Large intestine (tissue), 3 donors: Measurements from ENCODE around the gene TBX1. TPM values are rescaled to one million over a fixed set of nuclear protein-coding genes. Genes with fewer than 3 reads are reported as not detected.

Experiments used
- DNase-seq, 2 donors: peaks; one replicate each; pipeline versions ENCODE4 v3.0.0 to v3.0.0-alpha.2; 2013
- H3K27ac ChIP-seq: one replicate; pipeline ENCODE4 v1.5.1; 2013; ENCODE audit warnings: low read length
- H3K27me3 ChIP-seq: 2 replicates; pipeline ENCODE4 v1.6.1; 2013; ENCODE audit warnings: low read length; ENCODE audit not compliant: control insufficient read depth, insufficient read depth
- H3K36me3 ChIP-seq: 2 replicates; pipeline ENCODE4 v1.6.1; 2013; ENCODE audit warnings: low read length; ENCODE audit not compliant: control insufficient read depth, insufficient read depth
- H3K4me1 ChIP-seq: one replicate; pipeline ENCODE4 v1.6.1; 2013; ENCODE audit warnings: low read length; ENCODE audit not compliant: control insufficient read depth, insufficient read depth
- H3K4me3 ChIP-seq: one replicate; pipeline ENCODE4 v1.5.1; 2013; ENCODE audit warnings: low read length
- H3K9me3 ChIP-seq: one replicate; pipeline ENCODE4 v1.6.1; 2013; ENCODE audit warnings: mild to moderate bottlenecking, low read depth, low read length, moderate library complexity; ENCODE audit not compliant: control insufficient read depth
- WGBS: methylation state at CpG from one replicate; pipeline ENCODE4 v1.1.5; 2013; ENCODE audit warnings: low lambda C conversion rate; ENCODE audit not compliant: insufficient coverage; 5-methylcytosine and 5-hydroxymethylcytosine counted together
- polyA plus RNA-seq: library from polyadenylated mRNA; unstranded; fragments of 120-200 nt; gene quantifications from one replicate; pipeline ENCODE4 v1.2.1, GENCODE V29; 2013

The TBX1 gene
- polyA plus RNA-seq, 1 donor: 2.4 TPM

DNA sequence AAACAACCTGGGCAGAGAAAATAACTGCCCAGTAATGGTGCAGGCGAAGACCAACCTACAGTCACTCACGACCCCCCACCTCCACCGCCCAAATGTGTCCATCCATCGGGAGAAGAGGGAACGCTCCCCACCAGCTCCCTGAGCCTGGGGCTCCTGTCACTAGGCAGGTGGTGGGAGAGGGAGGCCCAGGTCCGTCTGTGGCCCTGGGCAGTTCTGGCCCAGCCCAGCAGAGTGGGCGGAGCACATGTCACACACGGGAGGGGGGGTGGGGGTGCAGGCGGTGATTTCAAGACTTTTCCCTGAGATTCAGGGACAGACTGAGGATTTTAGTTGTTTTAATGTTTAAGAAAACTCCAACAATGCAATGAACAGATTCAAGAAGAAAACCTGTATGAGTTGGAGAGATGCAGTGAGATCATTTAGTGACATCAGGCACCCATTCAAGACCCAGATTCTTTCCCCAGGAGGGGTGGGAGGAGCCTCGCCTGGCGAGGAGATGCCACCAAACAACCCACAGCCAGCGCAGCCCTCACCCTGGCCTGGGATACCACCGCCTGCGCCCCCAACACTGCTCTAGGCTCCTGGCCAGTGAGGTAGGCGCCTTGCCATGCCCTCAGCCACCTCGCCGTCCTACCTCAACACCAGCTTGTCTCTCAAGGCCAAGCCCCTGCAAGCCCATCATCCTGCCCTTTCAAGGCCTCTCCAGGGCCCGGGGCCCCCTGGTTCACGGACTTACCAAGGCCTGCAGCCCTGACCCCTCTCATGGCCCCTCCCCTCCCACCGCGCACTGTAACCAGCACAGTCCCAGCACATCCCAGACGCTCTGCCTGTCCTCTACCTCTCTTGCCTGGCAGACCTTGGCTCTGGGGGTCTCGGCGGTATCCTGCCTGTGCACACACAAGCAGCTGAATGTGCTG lies 36.8 kb downstream of the TBX1 start:
- no peak for DNase-seq
- Histone ChIP-seq H3K27me3 (no peaks in the 10 kb centered on the region), H3K9me3 (no peaks in the 10 kb centered on the region), H3K27ac (no peak overlapping the region), H3K4me1 (no peaks in the 10 kb centered on the region), H3K36me3 (no peaks in the 10 kb centered on the region), H3K4me3 (no peak overlapping the region)
- 80% methylated on average over 2 of the region's 24 CpGs for WGBS

DNA sequence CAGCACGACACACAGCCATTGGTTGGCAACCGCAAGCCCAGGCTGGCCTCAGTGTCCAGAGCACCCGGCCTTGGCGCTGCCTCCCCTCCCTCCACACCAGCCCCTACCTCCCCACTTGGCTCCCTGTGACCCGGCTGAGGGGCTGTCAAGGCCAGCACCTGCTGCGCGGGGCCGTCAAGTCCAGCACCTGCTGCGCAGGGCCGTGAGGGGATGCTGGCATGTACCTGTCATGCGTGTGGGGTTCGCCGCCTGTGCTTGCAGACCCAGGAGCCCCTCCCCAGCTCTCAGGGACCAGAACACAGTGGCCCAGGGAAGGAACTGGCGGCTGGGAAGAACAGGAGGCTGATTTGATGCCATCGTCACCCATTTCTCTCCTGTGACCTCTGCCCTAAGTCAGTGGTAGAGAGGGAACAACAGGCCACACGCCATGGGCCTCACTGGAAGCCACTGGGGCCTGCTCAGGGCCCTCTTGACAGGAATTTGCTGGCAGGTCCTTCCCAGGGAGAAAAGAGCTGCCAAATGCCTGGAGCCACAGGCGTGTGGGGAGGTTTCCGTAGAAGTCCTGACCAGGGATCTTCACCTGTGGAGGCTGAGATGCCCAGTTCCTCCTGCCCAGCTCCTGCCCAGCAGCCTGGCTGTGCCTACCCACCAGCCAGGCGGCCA lies 37.6 kb downstream of the TBX1 start:
- Histone ChIP-seq H3K4me1 (no peaks in the 10 kb centered on the region), H3K27me3 (no peaks in the 10 kb centered on the region), H3K9me3 (no peaks in the 10 kb centered on the region), H3K27ac (no peak overlapping the region), H3K36me3 (no peaks in the 10 kb centered on the region), H3K4me3 (no peak overlapping the region)
- no peak for DNase-seq
- no CpG with 5 or more reads among the region's 19 CpGs for WGBS

- Histone ChIP-seq H3K27ac (no peak overlapping the region), H3K27me3 (no peaks in the 10 kb centered on the region), H3K4me3 (no peak overlapping the region), H3K9me3 (no peaks in the 10 kb centered on the region), H3K4me1 (no peaks in the 10 kb centered on the region), H3K36me3 (no peaks in the 10 kb centered on the region)
- no CpG with 5 or more reads among the region's 9 CpGs for WGBS
- DNase-seq: no peak
Observed at GRCh38 chr22:19798891-19799293, 38.3 kb downstream of the TBX1 start.

GRCh38 chr22:19799322-19800190 lies 39.0 kb downstream of the TBX1 start:
- Histone ChIP-seq H3K27me3 (no peaks in the 10 kb centered on the region), H3K36me3 (no peaks in the 10 kb centered on the region), H3K27ac (no peak overlapping the region), H3K9me3 (no peaks in the 10 kb centered on the region), H3K4me1 (no peaks in the 10 kb centered on the region), H3K4me3 (no peak overlapping the region)
- WGBS: 87% methylated on average over 3 of the region's 35 CpGs
- DNase-seq: no peak

DNA sequence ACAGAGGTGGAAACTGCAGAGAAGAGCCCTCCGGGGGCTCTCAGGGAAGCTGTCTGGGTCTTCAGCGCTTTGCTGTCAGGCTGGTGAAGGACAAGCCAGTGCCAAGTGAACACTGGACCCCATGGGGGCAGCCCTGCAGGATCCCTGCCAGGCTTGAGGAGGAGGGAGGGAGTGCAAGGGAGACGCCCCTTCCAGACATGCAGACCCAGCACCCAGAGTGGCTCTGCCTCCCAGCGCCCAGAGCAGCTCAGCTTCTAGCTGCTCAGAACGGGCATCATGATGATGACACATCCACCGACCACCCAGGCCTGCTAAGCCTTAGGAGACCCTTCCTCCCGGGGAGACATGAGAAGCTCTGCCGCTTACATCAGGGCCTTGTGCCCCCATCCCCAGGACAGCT lies 39.7 kb downstream of the TBX1 start:
- Histone ChIP-seq H3K4me1 (no peaks in the 10 kb centered on the region), H3K27me3 (no peaks in the 10 kb centered on the region), H3K4me3 (no peak overlapping the region), H3K27ac (no peak overlapping the region), H3K36me3 (no peaks in the 10 kb centered on the region), H3K9me3 (no peaks in the 10 kb centered on the region)
- WGBS: no CpG with 5 or more reads among the region's 8 CpGs
- no peak for DNase-seq

GRCh38 chr22:19800761-19801244 lies 40.2 kb downstream of the TBX1 start:
- DNase-seq: no peak
- no peaks in the 10 kb centered on the region for H3K4me1 ChIP-seq
- no CpG with 5 or more reads among the region's 13 CpGs for WGBS
- H3K36me3 ChIP-seq: no peaks in the 10 kb centered on the region
- no peak overlapping the region for H3K27ac ChIP-seq
- no peaks in the 10 kb centered on the region for H3K27me3 ChIP-seq
- no peaks in the 10 kb centered on the region for H3K9me3 ChIP-seq
- H3K4me3 ChIP-seq: no peak overlapping the region

- H3K4me1 ChIP-seq: no peaks in the 10 kb centered on the region
- no peaks in the 10 kb centered on the region for H3K9me3 ChIP-seq
- DNase-seq: no peak
- H3K4me3 ChIP-seq: no peak overlapping the region
- no CpG with 5 or more reads among the region's 18 CpGs for WGBS
- H3K27me3 ChIP-seq: no peaks in the 10 kb centered on the region
- H3K36me3 ChIP-seq: no peaks in the 10 kb centered on the region
- H3K27ac ChIP-seq: no peak overlapping the region
Observed at GRCh38 chr22:19801340-19802000, 40.9 kb downstream of the TBX1 start.

DNA sequence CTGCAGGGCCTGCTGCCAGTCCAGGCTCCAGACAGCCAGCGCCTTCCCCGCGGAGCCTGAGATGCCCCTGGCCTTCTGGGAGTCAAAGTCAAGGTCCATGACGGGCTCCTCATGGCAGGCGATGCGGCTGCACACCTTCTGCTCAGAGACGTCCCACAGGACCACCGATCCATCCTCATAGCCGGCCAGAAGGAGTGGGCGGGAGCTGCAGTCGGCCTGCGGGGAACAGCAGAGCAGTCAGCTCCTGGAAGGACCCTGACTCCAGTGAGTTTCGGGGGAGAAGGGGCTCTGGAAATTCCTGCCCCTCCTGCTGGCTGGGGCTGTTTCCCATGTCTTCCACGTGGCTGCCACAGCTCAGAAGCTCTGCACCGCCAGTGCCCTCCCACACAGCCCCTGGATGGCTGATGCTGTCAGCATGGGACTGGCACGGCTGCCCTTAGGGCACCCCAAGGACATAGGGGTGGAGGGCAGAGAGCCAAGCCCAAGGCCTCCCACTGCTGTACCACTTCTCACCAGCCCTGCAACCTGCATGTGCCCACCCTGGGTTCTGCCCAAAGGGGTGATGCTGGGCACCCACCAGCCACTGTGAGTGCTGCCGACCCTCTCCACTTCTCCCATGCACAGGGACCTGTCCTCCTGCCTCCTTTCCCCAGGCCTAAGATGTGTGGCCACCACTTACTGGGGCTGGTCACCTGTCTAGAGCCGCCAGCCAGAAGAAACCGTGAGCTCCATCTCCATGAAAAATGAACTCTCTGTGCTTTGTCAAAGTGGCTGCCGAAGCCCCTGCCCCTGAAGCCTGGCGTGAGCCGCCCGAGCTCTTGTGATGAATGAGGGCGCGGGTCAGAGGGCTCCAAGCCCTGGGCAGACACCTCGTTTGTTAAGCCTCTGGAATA lies 41.7 kb downstream of the TBX1 start:
- no peak for DNase-seq
- H3K4me1 ChIP-seq: no peaks in the 10 kb centered on the region

More for the DNA sequence above, 41.7 kb downstream of the TBX1 start:
- Histone ChIP-seq H3K27me3 (no peaks in the 10 kb centered on the region), H3K27ac (no peak overlapping the region), H3K4me3 (no peak overlapping the region), H3K9me3 (no peaks in the 10 kb centered on the region), H3K36me3 (no peaks in the 10 kb centered on the region)
- no CpG with 5 or more reads among the region's 26 CpGs for WGBS
